NCI-H1048 (cell line): ENCODE results near the gene TCL1B.

Source experiments
- DNase-seq: peaks from one replicate; lab custom pipeline; 2025; lab: John Stamatoyannopoulos, UW

The TCL1B gene

GRCh38 chr14:95667249-95667693 lies 19.0 kb upstream of the TCL1B start:
- DNase-seq = no peak

- DNase-seq = no peak
Measured at GRCh38 chr14:95668235-95668772, 17.9 kb upstream of the TCL1B start.

GRCh38 chr14:95674613-95675012 lies 11.6 kb upstream of the TCL1B start:
- no peak for DNase-seq

GRCh38 chr14:95675486-95675885 lies 10.7 kb upstream of the TCL1B start:
- DNase-seq = no peak

- no peak for DNase-seq
Measured at GRCh38 chr14:95677179-95677835, 8.9 kb upstream of the TCL1B start.

GRCh38 chr14:95679148-95679815 lies 6.9 kb upstream of the TCL1B start:
- DNase-seq = no peak

- no peak for DNase-seq
Measured at GRCh38 chr14:95679998-95680735, 6.1 kb upstream of the TCL1B start.

GRCh38 chr14:95681153-95681552 lies 5.1 kb upstream of the TCL1B start:
- no peak for DNase-seq

GRCh38 chr14:95683793-95684192 lies 2.4 kb upstream of the TCL1B start:
- no peak for DNase-seq

- DNase-seq = no peak
Measured at GRCh38 chr14:95686935-95687334, 709 bp downstream of the TCL1B start.

GRCh38 chr14:95689441-95689840 lies 3.2 kb downstream of the TCL1B start:
- DNase-seq = no peak

- no peak for DNase-seq
Measured at GRCh38 chr14:95690815-95691214, 4.6 kb downstream of the TCL1B start.

- DNase-seq = no peak
Measured at GRCh38 chr14:95691591-95691990, 5.4 kb downstream of the TCL1B start.

GRCh38 chr14:95692109-95692508 lies 5.9 kb downstream of the TCL1B start:
- DNase-seq = no peak

- no peak for DNase-seq
Measured at GRCh38 chr14:95695051-95695450, 8.8 kb downstream of the TCL1B start.

- DNase-seq = no peak
Measured at GRCh38 chr14:95695913-95696312, 9.7 kb downstream of the TCL1B start.

GRCh38 chr14:95696741-95697140 lies 10.5 kb downstream of the TCL1B start:
- no peak for DNase-seq

GRCh38 chr14:95697764-95698163 lies 11.5 kb downstream of the TCL1B start:
- no peak for DNase-seq

- DNase-seq = no peak
Measured at GRCh38 chr14:95698287-95698686, 12.1 kb downstream of the TCL1B start.

GRCh38 chr14:95699412-95699811 lies 13.2 kb downstream of the TCL1B start:
- no peak for DNase-seq

- no peak for DNase-seq
Measured at GRCh38 chr14:95700221-95700976, 14.2 kb downstream of the TCL1B start.

- no peak for DNase-seq
Measured at GRCh38 chr14:95701846-95702221, 15.6 kb downstream of the TCL1B start.
